ENCODE data around the gene ZNF274.
"Not testable (repeated sequence)": the region's sequence is repeated elsewhere in the genome, so short reads cannot be mapped to it uniquely, and the experiment has no call there.

The ZNF274 gene

GRCh38 chr19:58182989-58183816 is at the start of gene ZNF274:
TSS of gene ZNF274 (plus strand) at chr19:58183061. CDS start at chr19:58183966, 905 bp downstream.
- no peak for TF ChIP-seq CTCF (IDR thresholded peaks at IDR 0.05; ENCODE audit: borderline replicate concordance, control extremely low read depth, extremely low read depth, insufficient read depth, missing control alignments)
- DNase-seq (ENCODE audit: low spot score), result peak; percentile 97
- in situ Hi-C loops (cut with MboI; ENCODE audit: low sequenced_read_pairs, unreplicated experiment), result no loop called here

- DNase-seq (ENCODE audit: low spot score), result no peak
- TF ChIP-seq CTCF (IDR thresholded peaks at IDR 0.05; ENCODE audit: borderline replicate concordance, control extremely low read depth, extremely low read depth, insufficient read depth, missing control alignments), result no peak
- in situ Hi-C loops (cut with MboI; ENCODE audit: low sequenced_read_pairs, unreplicated experiment), result no loop called here
Observed at GRCh38 chr19:58134244-58134643, 48.6 kb upstream of the ZNF274 start.

- in situ Hi-C loops (cut with MboI; ENCODE audit: low sequenced_read_pairs, unreplicated experiment), result no loop called here
- no peak for TF ChIP-seq CTCF (IDR thresholded peaks at IDR 0.05; ENCODE audit: borderline replicate concordance, control extremely low read depth, extremely low read depth, insufficient read depth, missing control alignments)
- DNase-seq (ENCODE audit: low spot score), result no peak
Observed at GRCh38 chr19:58145849-58146248, 37.0 kb upstream of the ZNF274 start.

- in situ Hi-C loops (cut with MboI; ENCODE audit: low sequenced_read_pairs, unreplicated experiment); DNase-seq (ENCODE audit: low spot score): not testable (repeated sequence)
Observed at GRCh38 chr19:58147475-58147874, 35.4 kb upstream of the ZNF274 start.

- no peak for TF ChIP-seq CTCF (IDR thresholded peaks at IDR 0.05; ENCODE audit: borderline replicate concordance, control extremely low read depth, extremely low read depth, insufficient read depth, missing control alignments)
- in situ Hi-C loops (cut with MboI; ENCODE audit: low sequenced_read_pairs, unreplicated experiment), result no loop called here
- peak; percentile 94 for DNase-seq (ENCODE audit: low spot score)
Observed at GRCh38 chr19:58150328-58150921, 32.4 kb upstream of the ZNF274 start, which contains the start of gene ZNF329. TSS of gene ZNF329 (minus strand) at chr19:58150789. CDS start at chr19:58129503, 21,286 bp downstream.

- in situ Hi-C loops (cut with MboI; ENCODE audit: low sequenced_read_pairs, unreplicated experiment), result no loop called here
- no peak for DNase-seq (ENCODE audit: low spot score)
- TF ChIP-seq CTCF (IDR thresholded peaks at IDR 0.05; ENCODE audit: borderline replicate concordance, control extremely low read depth, extremely low read depth, insufficient read depth, missing control alignments), result no peak
Observed at GRCh38 chr19:58153386-58153785, 29.5 kb upstream of the ZNF274 start.

- DNase-seq (ENCODE audit: low spot score), result peak; percentile 22
- no peak for TF ChIP-seq CTCF (IDR thresholded peaks at IDR 0.05; ENCODE audit: borderline replicate concordance, control extremely low read depth, extremely low read depth, insufficient read depth, missing control alignments)
- in situ Hi-C loops (cut with MboI; ENCODE audit: low sequenced_read_pairs, unreplicated experiment), result no loop called here
Observed at GRCh38 chr19:58154287-58154678, 28.6 kb upstream of the ZNF274 start.

Measured in GM13976 (cell line).